GM10847 (cell line): ENCODE data around the gene NDFIP2.

Source experiments
- POLR2A ChIP-seq: IDR thresholded peaks from 2 replicates; pipeline ENCODE4 v1.6.1; 2011; ENCODE audit not compliant: insufficient read length; ENCODE audit errors: extremely low read depth

Gene NDFIP2

GRCh38 chr13:79452239-79452913 is 28.6 kb upstream of the NDFIP2 start:
- TF ChIP-seq POLR2A, result no peak

- no peak for TF ChIP-seq POLR2A
These were observed 25.6 kb upstream of the NDFIP2 start for GRCh38 chr13:79455331-79455730.

GRCh38 chr13:79456051-79456450 is 24.9 kb upstream of the NDFIP2 start:
- no peak for TF ChIP-seq POLR2A

GRCh38 chr13:79456656-79457365 is 24.1 kb upstream of the NDFIP2 start:
- no peak for TF ChIP-seq POLR2A

GRCh38 chr13:79457390-79457789 is 23.6 kb upstream of the NDFIP2 start:
- TF ChIP-seq POLR2A, result no peak

GRCh38 chr13:79457948-79458347 is 23.0 kb upstream of the NDFIP2 start:
- TF ChIP-seq POLR2A, result no peak

- TF ChIP-seq POLR2A, result no peak
These were observed 22.5 kb upstream of the NDFIP2 start for GRCh38 chr13:79458436-79458835.

- TF ChIP-seq POLR2A, result no peak
These were observed 21.0 kb upstream of the NDFIP2 start for GRCh38 chr13:79459906-79460305.

GRCh38 chr13:79462895-79463294 is 18.1 kb upstream of the NDFIP2 start:
- no peak for TF ChIP-seq POLR2A

GRCh38 chr13:79463604-79464003 is 17.4 kb upstream of the NDFIP2 start:
- TF ChIP-seq POLR2A, result no peak

- no peak for TF ChIP-seq POLR2A
These were observed 14.1 kb upstream of the NDFIP2 start for GRCh38 chr13:79466872-79467271.

- no peak for TF ChIP-seq POLR2A
These were observed 12.6 kb upstream of the NDFIP2 start for GRCh38 chr13:79468402-79468801.

- no peak for TF ChIP-seq POLR2A
These were observed 12.1 kb upstream of the NDFIP2 start for GRCh38 chr13:79468819-79469218.

- no peak for TF ChIP-seq POLR2A
These were observed 11.3 kb upstream of the NDFIP2 start for GRCh38 chr13:79469608-79470007.

- no peak for TF ChIP-seq POLR2A
These were observed 10.3 kb upstream of the NDFIP2 start for GRCh38 chr13:79470666-79471065.

GRCh38 chr13:79475569-79475968 is 5.4 kb upstream of the NDFIP2 start:
- no peak for TF ChIP-seq POLR2A

GRCh38 chr13:79477968-79478367 is 3.0 kb upstream of the NDFIP2 start:
- TF ChIP-seq POLR2A, result no peak
